Endothelial cell (in vitro differentiated cells): ENCODE measurements around the gene TANGO6. TPM values are rescaled to one million over a fixed set of nuclear protein-coding genes. Genes with fewer than 3 reads are reported as not detected.
"Not testable (repeated sequence)": the region's sequence is repeated elsewhere in the genome, so short reads cannot be mapped to it uniquely, and the experiment has no call there.

Experiments
- DNase-seq: peaks from one replicate; pipeline ENCODE4 v3.0.0; 2021; ENCODE audit warnings: low spot score
- H3K27ac Mint-ChIP-seq: one replicate; pipeline ENCODE4 v1.8.0; 2021; ENCODE audit warnings: mixed read lengths, inconsistent platforms; ENCODE audit not compliant: unreplicated experiment
- H3K27me3 Mint-ChIP-seq: one replicate; pipeline ENCODE4 v1.8.0; 2021; ENCODE audit warnings: mild to moderate bottlenecking, moderate library complexity, mixed read lengths, inconsistent platforms; ENCODE audit not compliant: unreplicated experiment
- H3K36me3 Mint-ChIP-seq: one replicate; pipeline ENCODE4 v1.8.0; 2021; ENCODE audit warnings: mild to moderate bottlenecking, low read depth, mixed read lengths, inconsistent platforms; ENCODE audit not compliant: unreplicated experiment
- H3K4me1 Mint-ChIP-seq: one replicate; pipeline ENCODE4 v1.8.0; 2021; ENCODE audit warnings: mild to moderate bottlenecking, mixed read lengths, inconsistent platforms; ENCODE audit not compliant: unreplicated experiment
- H3K4me3 Mint-ChIP-seq: one replicate; pipeline ENCODE4 v1.8.0; 2021; ENCODE audit warnings: mild to moderate bottlenecking, mixed read lengths, inconsistent platforms; ENCODE audit not compliant: unreplicated experiment
- H3K9me3 Mint-ChIP-seq: one replicate; pipeline ENCODE4 v1.8.0; 2021; ENCODE audit warnings: mixed read lengths, inconsistent platforms; ENCODE audit not compliant: unreplicated experiment
- total RNA-seq: library from RNA; stranded (reverse); fragmentation: NEBNext Ultra II Directional; extraction: Animal tissue kit (Norgen Biotek cat#: 25700); gene quantifications from one replicate; pipeline ENCODE4 v1.2.1, GENCODE V29; 2021; ENCODE audit not compliant: unreplicated experiment
- TF ChIP-seq, protein P1 (sequence below): fragments of 200-600 bp; sonication (generic); IDR thresholded peaks from one replicate; pipeline ENCODE4 v1.5.0; 2021; ENCODE audit warnings: antibody characterized with exemption; ENCODE audit not compliant: unreplicated experiment

TANGO6 gene
- total RNA-seq, 1 donor from 2014 or later, result 10.4 TPM

DNA sequence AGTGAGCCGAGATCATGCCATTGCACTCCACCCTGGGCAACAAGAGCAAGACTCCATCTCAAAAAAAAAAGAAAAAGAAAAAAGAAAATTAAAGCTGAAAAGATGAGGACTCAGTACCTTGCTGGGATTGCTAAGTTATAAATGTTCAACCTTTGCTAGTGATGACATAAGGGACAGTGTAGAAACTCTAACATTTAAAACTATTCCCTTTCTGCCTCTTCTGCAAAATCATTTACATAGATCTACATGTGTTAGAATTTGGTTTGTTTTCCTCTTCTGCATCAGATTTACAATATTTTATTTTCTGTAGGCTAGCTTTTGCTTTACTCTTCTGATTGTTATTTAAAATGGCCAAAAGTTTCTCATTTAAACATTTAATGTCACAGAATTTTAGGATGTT lies 212.6 kb downstream of the TANGO6 start:
- Mint-ChIP-seq H3K4me3 (no peak overlapping the region), H3K9me3 (no peaks in the 10 kb centered on the region), H3K27ac (no peak overlapping the region), H3K4me1 (peaks cover 11% of the 10 kb centered on the region), H3K36me3 (no peaks in the 10 kb centered on the region), H3K27me3 (no peaks in the 10 kb centered on the region)
- DNase-seq, result no peak
- TF ChIP-seq, protein P1, sequence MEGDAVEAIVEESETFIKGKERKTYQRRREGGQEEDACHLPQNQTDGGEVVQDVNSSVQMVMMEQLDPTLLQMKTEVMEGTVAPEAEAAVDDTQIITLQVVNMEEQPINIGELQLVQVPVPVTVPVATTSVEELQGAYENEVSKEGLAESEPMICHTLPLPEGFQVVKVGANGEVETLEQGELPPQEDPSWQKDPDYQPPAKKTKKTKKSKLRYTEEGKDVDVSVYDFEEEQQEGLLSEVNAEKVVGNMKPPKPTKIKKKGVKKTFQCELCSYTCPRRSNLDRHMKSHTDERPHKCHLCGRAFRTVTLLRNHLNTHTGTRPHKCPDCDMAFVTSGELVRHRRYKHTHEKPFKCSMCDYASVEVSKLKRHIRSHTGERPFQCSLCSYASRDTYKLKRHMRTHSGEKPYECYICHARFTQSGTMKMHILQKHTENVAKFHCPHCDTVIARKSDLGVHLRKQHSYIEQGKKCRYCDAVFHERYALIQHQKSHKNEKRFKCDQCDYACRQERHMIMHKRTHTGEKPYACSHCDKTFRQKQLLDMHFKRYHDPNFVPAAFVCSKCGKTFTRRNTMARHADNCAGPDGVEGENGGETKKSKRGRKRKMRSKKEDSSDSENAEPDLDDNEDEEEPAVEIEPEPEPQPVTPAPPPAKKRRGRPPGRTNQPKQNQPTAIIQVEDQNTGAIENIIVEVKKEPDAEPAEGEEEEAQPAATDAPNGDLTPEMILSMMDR, result no peak

DNA sequence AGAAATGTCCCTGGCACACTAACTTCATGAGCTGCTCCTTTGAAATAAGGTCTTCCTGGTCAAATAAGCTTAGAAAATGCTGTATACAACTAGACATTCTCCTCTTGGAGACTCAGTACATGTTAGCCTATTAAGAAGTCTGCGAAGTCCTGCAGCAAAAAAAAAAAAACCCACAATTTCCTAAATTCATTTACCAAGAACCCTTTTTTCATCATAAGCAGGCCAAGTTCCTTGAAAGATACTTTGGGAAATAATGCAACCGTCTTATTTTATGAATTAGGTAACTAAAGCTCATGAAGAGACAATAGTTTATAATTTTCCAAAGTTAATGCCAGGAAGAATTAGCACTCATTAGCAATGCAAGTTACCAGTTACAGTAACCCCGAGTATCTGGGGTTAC lies 213.1 kb downstream of the TANGO6 start:
- Mint-ChIP-seq H3K36me3 (no peaks in the 10 kb centered on the region), H3K27ac (no peak overlapping the region), H3K9me3 (no peaks in the 10 kb centered on the region), H3K4me1 (peaks cover 11% of the 10 kb centered on the region), H3K4me3 (no peak overlapping the region), H3K27me3 (no peaks in the 10 kb centered on the region)
- DNase-seq, result no peak
- TF ChIP-seq, protein P1, result no peak

DNA sequence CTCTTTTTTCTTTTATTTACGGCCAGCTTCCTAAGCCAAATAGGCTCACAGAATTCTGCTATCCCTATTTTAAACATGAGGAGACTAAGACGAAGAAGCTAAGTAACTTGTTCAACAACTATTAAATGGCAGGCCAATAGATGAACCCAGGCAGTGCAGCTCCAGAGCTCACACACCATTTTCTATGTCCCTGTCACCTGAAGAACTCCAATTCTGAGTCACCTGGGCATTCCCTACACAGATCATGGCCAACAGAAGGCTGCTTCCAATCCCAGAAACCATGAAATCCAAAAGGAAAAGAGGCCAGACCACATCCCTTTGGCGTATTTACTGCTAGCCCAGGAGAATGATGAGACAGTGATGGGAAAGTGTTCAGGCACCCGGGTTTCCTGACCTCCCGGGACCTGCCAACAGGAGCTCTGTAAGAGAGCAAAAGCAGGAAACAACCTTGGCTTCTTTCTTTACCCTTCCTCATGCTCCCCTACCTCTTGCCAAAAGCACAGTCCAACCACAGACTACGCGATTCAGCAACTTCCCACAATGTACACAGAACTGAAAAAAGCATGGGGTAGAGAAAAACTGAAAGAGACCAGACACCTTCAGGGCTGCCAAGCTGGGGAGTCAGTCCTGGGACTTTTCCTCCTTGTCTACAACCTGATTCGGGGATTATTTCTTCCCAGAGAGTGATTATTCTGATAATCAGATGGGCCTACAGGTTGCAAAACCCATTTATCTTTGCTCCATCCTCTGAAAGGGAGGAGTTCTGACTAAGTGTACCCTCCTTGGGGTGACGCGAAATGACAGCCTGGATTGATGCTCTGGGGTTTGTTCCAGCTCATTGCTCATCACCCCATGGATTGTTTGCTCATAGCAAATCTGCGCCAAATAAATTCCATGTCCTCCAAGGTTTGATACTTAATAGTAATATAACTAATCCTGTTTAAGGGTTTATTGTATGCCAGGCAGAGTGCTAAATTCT lies 214.4 kb downstream of the TANGO6 start:
- H3K9me3 Mint-ChIP-seq, result no peaks in the 10 kb centered on the region
- peaks cover 11% of the 10 kb centered on the region for H3K4me1 Mint-ChIP-seq
- TF ChIP-seq, protein P1, result no peak
- H3K4me3 Mint-ChIP-seq, result no peak overlapping the region
- H3K27ac Mint-ChIP-seq, result peak overlapping the region; percentile 64
- no peaks in the 10 kb centered on the region for H3K36me3 Mint-ChIP-seq
- H3K27me3 Mint-ChIP-seq, result no peaks in the 10 kb centered on the region
- DNase-seq, result no peak

DNA sequence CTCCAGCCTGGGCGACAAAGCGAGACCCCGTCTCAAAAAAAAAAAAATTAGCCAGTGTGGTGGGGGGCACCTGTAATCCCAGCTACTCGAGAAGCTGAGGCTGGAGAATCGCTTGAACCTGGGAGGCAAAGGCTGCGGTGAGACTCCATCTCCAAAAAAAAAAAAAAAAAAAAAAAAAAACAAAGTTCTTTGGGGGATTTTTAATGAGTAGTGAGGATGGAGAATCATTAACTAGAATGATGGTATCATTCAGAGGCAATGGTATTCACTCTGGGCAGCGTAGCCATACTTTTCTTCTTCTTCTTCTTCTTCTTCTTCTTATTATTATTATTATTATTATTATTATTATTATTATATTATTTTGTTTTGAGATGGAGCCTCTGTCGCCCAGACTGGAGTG lies 220.2 kb downstream of the TANGO6 start:
- H3K9me3 Mint-ChIP-seq, H3K27ac Mint-ChIP-seq, H3K27me3 Mint-ChIP-seq, DNase-seq, H3K4me3 Mint-ChIP-seq, H3K36me3 Mint-ChIP-seq: not testable (repeated sequence)
- peaks cover 16% of the 10 kb centered on the region for H3K4me1 Mint-ChIP-seq

DNA sequence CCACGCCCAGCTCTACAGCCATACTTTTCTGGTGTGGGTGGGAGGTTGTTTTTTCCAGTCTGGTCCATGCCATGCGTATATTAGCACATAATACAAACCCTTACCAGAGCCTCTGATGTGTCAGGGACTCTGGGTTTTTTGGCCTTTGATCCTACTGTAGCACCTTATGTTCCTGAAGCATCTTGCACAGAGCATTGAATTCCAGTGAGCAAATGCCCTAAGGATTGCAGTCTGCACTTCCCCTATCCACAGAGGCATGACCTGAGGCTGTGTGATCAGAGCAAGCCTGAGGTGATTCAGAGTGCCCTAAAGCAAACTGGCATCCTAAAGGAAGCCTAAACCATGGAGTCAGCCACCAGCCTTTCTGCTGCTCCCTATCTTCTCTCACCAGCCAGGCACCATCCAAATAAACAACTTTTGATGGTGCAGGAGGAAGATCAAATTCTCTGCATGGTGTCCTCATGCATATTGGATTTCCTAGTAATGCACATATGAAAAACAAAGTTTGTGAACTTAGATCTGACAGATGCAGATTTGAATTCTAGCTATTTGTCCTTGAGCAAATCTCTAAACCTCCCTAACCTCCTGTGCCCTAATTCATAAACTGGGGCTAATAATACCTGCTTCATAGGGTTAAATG lies 220.9 kb downstream of the TANGO6 start:
- Mint-ChIP-seq H3K27ac (no peak overlapping the region), H3K4me3 (no peak overlapping the region), H3K27me3 (peaks cover 2% of the 10 kb centered on the region), H3K9me3 (no peaks in the 10 kb centered on the region), H3K36me3 (no peaks in the 10 kb centered on the region), H3K4me1 (peaks cover 16% of the 10 kb centered on the region)
- TF ChIP-seq, protein P1, result no peak
- no peak for DNase-seq
